OCI-LY7 (cell line): ENCODE data around the gene BEND7.

ENCODE experiments used
- EZH2phosphoT487 ChIP-seq: fragments of 200-600 bp; sonication (generic); IDR thresholded peaks from 2 replicates; pipeline ENCODE4 v1.6.1; 2018; ENCODE audit warnings: low read depth, borderline replicate concordance, mild to moderate bottlenecking, mixed run types, antibody characterized with exemption, low read length, moderate library complexity, mixed read lengths
- TF ChIP-seq, protein P1 (sequence below): fragments of 200-600 bp; sonication (generic); conservative IDR thresholded peaks from 2 replicates; pipeline ENCODE4 v1.5.1; 2014; ENCODE audit warnings: mild to moderate bottlenecking, antibody characterized with exemption, low read length, moderate library complexity, mixed read lengths

DNA sequence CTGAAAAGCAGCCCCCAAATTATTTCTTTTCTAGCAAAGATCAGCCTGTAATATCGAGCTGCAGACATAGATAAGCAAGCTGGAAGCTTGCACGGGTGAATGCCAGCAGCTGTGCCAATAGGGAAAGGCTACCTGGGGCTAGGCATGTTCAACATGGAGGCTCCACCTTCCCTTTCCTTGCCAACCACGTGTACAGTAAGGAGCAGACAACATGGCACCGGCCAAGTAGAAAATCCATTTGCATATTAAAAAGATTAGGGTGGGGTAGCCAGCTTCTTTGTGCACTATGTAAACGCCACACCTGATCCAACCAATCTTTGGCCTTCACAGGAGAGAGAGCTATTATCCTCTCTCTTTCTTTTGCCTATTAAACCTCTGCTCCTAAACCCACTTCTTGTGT, 124.0 kb downstream of the BEND7 start:
- TF ChIP-seq, protein P1, sequence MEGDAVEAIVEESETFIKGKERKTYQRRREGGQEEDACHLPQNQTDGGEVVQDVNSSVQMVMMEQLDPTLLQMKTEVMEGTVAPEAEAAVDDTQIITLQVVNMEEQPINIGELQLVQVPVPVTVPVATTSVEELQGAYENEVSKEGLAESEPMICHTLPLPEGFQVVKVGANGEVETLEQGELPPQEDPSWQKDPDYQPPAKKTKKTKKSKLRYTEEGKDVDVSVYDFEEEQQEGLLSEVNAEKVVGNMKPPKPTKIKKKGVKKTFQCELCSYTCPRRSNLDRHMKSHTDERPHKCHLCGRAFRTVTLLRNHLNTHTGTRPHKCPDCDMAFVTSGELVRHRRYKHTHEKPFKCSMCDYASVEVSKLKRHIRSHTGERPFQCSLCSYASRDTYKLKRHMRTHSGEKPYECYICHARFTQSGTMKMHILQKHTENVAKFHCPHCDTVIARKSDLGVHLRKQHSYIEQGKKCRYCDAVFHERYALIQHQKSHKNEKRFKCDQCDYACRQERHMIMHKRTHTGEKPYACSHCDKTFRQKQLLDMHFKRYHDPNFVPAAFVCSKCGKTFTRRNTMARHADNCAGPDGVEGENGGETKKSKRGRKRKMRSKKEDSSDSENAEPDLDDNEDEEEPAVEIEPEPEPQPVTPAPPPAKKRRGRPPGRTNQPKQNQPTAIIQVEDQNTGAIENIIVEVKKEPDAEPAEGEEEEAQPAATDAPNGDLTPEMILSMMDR = no peak
- TF ChIP-seq EZH2phosphoT487 = no peak
